Measurements from ENCODE around the gene MAP3K15.

The MAP3K15 gene

GRCh38 chrX:19543020-19543715 lies 27.9 kb upstream of the MAP3K15 start:
- H3K27me3 ChIP-seq (ENCODE audit: insufficient read depth, poor library complexity, severe bottlenecking), result no peaks in the 10 kb centered on the region
- H3K27ac ChIP-seq (replicated peaks), result no peak overlapping the region
- H3K4me3 ChIP-seq (replicated peaks; ENCODE audit: insufficient read depth, low read length), result no peak overlapping the region
- TF ChIP-seq REST (IDR thresholded peaks at IDR 0.05; ENCODE audit: insufficient replicate concordance, low read depth) (no peak), GABPA (IDR thresholded peaks at IDR 0.05; ENCODE audit: low read depth) (no peak), SPI1 (IDR thresholded peaks at IDR 0.05; ENCODE audit: borderline replicate concordance, low read depth) (no peak), CTCF (IDR thresholded peaks at IDR 0.05; ENCODE audit: insufficient read depth, low read length) (no peak), POLR2AphosphoS5 (IDR thresholded peaks at IDR 0.05; ENCODE audit: low read depth) (no peak)
- no peak for DNase-seq (ENCODE audit: low read depth in 1 of 2, low spot score in 1 of 2)

GRCh38 chrX:19541931-19542330 lies 26.6 kb upstream of the MAP3K15 start:
- H3K4me3 ChIP-seq (replicated peaks; ENCODE audit: insufficient read depth, low read length), result no peak overlapping the region
- TF ChIP-seq GABPA (IDR thresholded peaks at IDR 0.05; ENCODE audit: low read depth), result no peak
- no peak for TF ChIP-seq CTCF (IDR thresholded peaks at IDR 0.05; ENCODE audit: insufficient read depth, low read length)
- no peak for TF ChIP-seq REST (IDR thresholded peaks at IDR 0.05; ENCODE audit: insufficient replicate concordance, low read depth)
- TF ChIP-seq SPI1 (IDR thresholded peaks at IDR 0.05; ENCODE audit: borderline replicate concordance, low read depth), result no peak
- no peak for TF ChIP-seq POLR2AphosphoS5 (IDR thresholded peaks at IDR 0.05; ENCODE audit: low read depth)
- no peak overlapping the region for H3K27ac ChIP-seq (replicated peaks)
- no peak for DNase-seq (ENCODE audit: low read depth in 1 of 2, low spot score in 1 of 2)
- H3K27me3 ChIP-seq (ENCODE audit: insufficient read depth, poor library complexity, severe bottlenecking), result no peaks in the 10 kb centered on the region

- DNase-seq (ENCODE audit: low read depth in 1 of 2, low spot score in 1 of 2), result no peak
- Histone ChIP-seq H3K4me3 (replicated peaks; ENCODE audit: insufficient read depth, low read length) (no peak overlapping the region), H3K27ac (replicated peaks) (no peak overlapping the region), H3K27me3 (ENCODE audit: insufficient read depth, poor library complexity, severe bottlenecking) (no peaks in the 10 kb centered on the region)
- TF ChIP-seq GABPA (IDR thresholded peaks at IDR 0.05; ENCODE audit: low read depth) (no peak), CTCF (IDR thresholded peaks at IDR 0.05; ENCODE audit: insufficient read depth, low read length) (no peak), REST (IDR thresholded peaks at IDR 0.05; ENCODE audit: insufficient replicate concordance, low read depth) (no peak), POLR2AphosphoS5 (IDR thresholded peaks at IDR 0.05; ENCODE audit: low read depth) (no peak), SPI1 (IDR thresholded peaks at IDR 0.05; ENCODE audit: borderline replicate concordance, low read depth) (no peak)
Observed at GRCh38 chrX:19541196-19541595, 25.9 kb upstream of the MAP3K15 start.
